HCT116 (cell line): Measurements from ENCODE around the gene ZNF346. TPM values are rescaled to one million over a fixed set of nuclear protein-coding genes. Genes with fewer than 3 reads are reported as not detected.

ENCODE experiments used
- ATAC-seq: fragments of 200-7000 bp; cut with Tn5 transposase; 2 replicates; pipeline ENCODE4 v1.9.1; 2020; ENCODE audit warnings: mild to moderate bottlenecking, moderate library complexity
- BruUV-seq: library from RNA; stranded (reverse); fragments of 400-500 nt; replicated peaks from 2 replicates; lab custom pipeline; 2021; lab: Mats Ljungman, UMichigan
- CTCF ChIA-PET: fragments of 300-600 bp; sonication (Branson Sonifier 250); formaldehyde crosslinking; loops from one replicate; lab custom pipeline; 2021; ENCODE audit warnings: antibody characterized with exemption; lab: Charles Lee
- POLR2A ChIA-PET: fragments of 300-600, 350-600 bp; sonication (Branson Sonifier 250); formaldehyde crosslinking; loops from one replicate; lab custom pipeline; 2021; ENCODE audit warnings: antibody characterized with exemption; lab: Charles Lee
- RAD21 ChIA-PET, 2 experiments: fragments of 300-600 bp; sonication (Branson Sonifier 250); formaldehyde crosslinking; loops; one replicate each; lab custom pipeline; 2023; ENCODE audit warnings: low total read pairs in 2 of 2; ENCODE audit not compliant: uncharacterized antibody in 2 of 2, unreplicated experiment in 2 of 2, low non-redundant PET in 1 of 2; lab: Charles Lee
- DNase-seq: peaks from one replicate; pipeline ENCODE4 v3.0.0-alpha.2; 2010; ENCODE audit warnings: low read depth, low spot score
- H2AFZ ChIP-seq: fragments of 200-600 bp; shearing (Covaris generic), sonication (generic); 2 replicates; pipeline ENCODE4 v1.6.1; 2017; ENCODE audit warnings: low read depth, mixed run types, mixed read lengths, antibody characterized with exemption, low read length; ENCODE audit not compliant: poor library complexity, severe bottlenecking
- H3K27ac ChIP-seq: 2 replicates; pipeline ENCODE4 v1.5.1; 2012; ENCODE audit warnings: low read depth, low read length
- H3K27me3 ChIP-seq: fragments of 200-600 bp; sonication (generic); 2 replicates; pipeline ENCODE4 v1.6.1; 2016; ENCODE audit warnings: mixed run types, low read length, mixed read lengths; ENCODE audit not compliant: insufficient read depth
- H3K36me3 ChIP-seq, 2 experiments: fragments of 200-500 bp in 1 of 2; fragments of 200-600 bp in 1 of 2; sonication (Bioruptor generic) in 1 of 2; sonication (generic) in 1 of 2; 2 replicates each; pipeline versions ENCODE4 v1.5.1 to v1.6.1; 2014 to 2016; ENCODE audit warnings: low read length in 2 of 2, inconsistent platforms in 1 of 2, mixed read lengths in 1 of 2, mixed run types in 1 of 2; ENCODE audit not compliant: insufficient read depth in 2 of 2, control insufficient read depth in 1 of 2
- H3K4me1 ChIP-seq, 2 experiments: fragments of 200-600 bp in 1 of 2; sonication (generic) in 1 of 2; 2 replicates each; pipeline versions ENCODE4 v1.5.1 to v1.6.1; 2012 to 2017; ENCODE audit warnings: low read length in 2 of 2, inconsistent platforms in 1 of 2, mild to moderate bottlenecking in 1 of 2, mixed read lengths in 1 of 2, mixed run types in 1 of 2, moderate library complexity in 1 of 2; ENCODE audit not compliant: insufficient read depth in 2 of 2, control insufficient read depth in 1 of 2
- H3K4me2 ChIP-seq: fragments of 200-600 bp; sonication (generic); 2 replicates; pipeline ENCODE4 v1.6.1; 2017; ENCODE audit warnings: mixed run types, low read length, mixed read lengths
- H3K4me3 ChIP-seq, 2 experiments: fragments of 200-600 bp in 1 of 2; sonication (generic) in 1 of 2; replicated peaks in 1 of 2; 2 replicates each; pipeline ENCODE4 v1.5.1; 2011 to 2016; ENCODE audit warnings: low read length in 2 of 2, control low read depth in 1 of 2, low read depth in 1 of 2, mild to moderate bottlenecking in 1 of 2, mixed read lengths in 1 of 2, mixed run types in 1 of 2
- H3K79me2 ChIP-seq: fragments of 200-600 bp; sonication (generic); 2 replicates; pipeline ENCODE4 v1.6.1; 2017; ENCODE audit warnings: mild to moderate bottlenecking, mixed run types, low read length, moderate library complexity, mixed read lengths; ENCODE audit not compliant: insufficient read depth
- H3K9ac ChIP-seq: fragments of 200-600 bp; sonication (generic); 2 replicates; pipeline ENCODE4 v1.6.1; 2016; ENCODE audit warnings: low read length, mixed read lengths
- H3K9me2 ChIP-seq: fragments of 200-600 bp; sonication (generic), shearing (Covaris generic); 2 replicates; pipeline ENCODE4 v1.6.1; 2017; ENCODE audit warnings: mixed run types, mild to moderate bottlenecking, moderate library complexity; ENCODE audit not compliant: insufficient read depth
- H3K9me3 ChIP-seq, 2 experiments: fragments of 200-500 bp in 1 of 2; fragments of 200-600 bp in 1 of 2; sonication (Bioruptor generic) in 1 of 2; sonication (generic) in 1 of 2; 2 replicates each; pipeline ENCODE4 v1.6.1; 2014 to 2017; ENCODE audit warnings: low read length in 2 of 2, mixed read lengths in 2 of 2, inconsistent platforms in 1 of 2, low read depth in 1 of 2, mild to moderate bottlenecking in 1 of 2, mixed run types in 1 of 2, moderate library complexity in 1 of 2; ENCODE audit not compliant: control insufficient read depth in 1 of 2, insufficient read depth in 1 of 2
- H4K20me1 ChIP-seq: fragments of 200-600 bp; sonication (generic), shearing (Covaris generic); 2 replicates; pipeline ENCODE4 v1.6.1; 2017; ENCODE audit warnings: mixed run types, mild to moderate bottlenecking, moderate library complexity; ENCODE audit not compliant: insufficient read depth
- CBX3 ChIP-seq: IDR thresholded peaks from 2 replicates; pipeline ENCODE4 v1.6.1; 2012; ENCODE audit warnings: low read depth
- EGR1 ChIP-seq: IDR thresholded peaks from 2 replicates; pipeline ENCODE4 v1.6.1; 2012; ENCODE audit warnings: low read depth
- EZH2 ChIP-seq: fragments of 200-600 bp; sonication (generic); IDR thresholded peaks from 2 replicates; pipeline ENCODE4 v1.6.1; 2017; ENCODE audit warnings: antibody characterized with exemption, mixed run types
- POLR2AphosphoS5 ChIP-seq: IDR thresholded peaks from 2 replicates; pipeline ENCODE4 v1.6.1; 2011; ENCODE audit warnings: mild to moderate bottlenecking, low read depth, low read length, moderate library complexity
- RAD21 ChIP-seq: IDR thresholded peaks from 2 replicates; pipeline ENCODE4 v1.6.1; 2012; ENCODE audit warnings: low read depth, mild to moderate bottlenecking
- YY1 ChIP-seq: IDR thresholded peaks from 2 replicates; pipeline ENCODE4 v1.6.1; 2011; ENCODE audit warnings: low read length, low read depth, moderate library complexity, mild to moderate bottlenecking; ENCODE audit not compliant: insufficient replicate concordance; ENCODE audit errors: extremely low read depth
- ZNF274 ChIP-seq: fragments of 200-500 bp; sonication (Bioruptor generic); IDR thresholded peaks from 2 replicates; pipeline ENCODE4 v1.6.1; 2014; ENCODE audit warnings: mild to moderate bottlenecking, low read depth, low read length, inconsistent platforms
- intact Hi-C: fragments of 100-400 bp; cut with micrococcal nuclease; formaldehyde crosslinking; loops from 2 replicates; pipeline ENCODE4 v1.10.0; 2022
- total RNA-seq: library from RNA; stranded (reverse); gene quantifications from one replicate; pipeline ENCODE4 v1.2.1, GENCODE V29; 2021; ENCODE audit not compliant: unreplicated experiment
- TF ChIP-seq, protein P1 (sequence below): IDR thresholded peaks from 2 replicates; pipeline ENCODE4 v1.6.1; 2012
- TF ChIP-seq, protein P2 (sequence below): IDR thresholded peaks from 2 replicates; pipeline ENCODE4 v1.6.1; 2011; ENCODE audit warnings: mild to moderate bottlenecking, low read length, moderate library complexity; ENCODE audit not compliant: insufficient replicate concordance; ENCODE audit errors: extremely low read depth
- TF ChIP-seq, protein P3 (sequence below): IDR thresholded peaks from 2 replicates; pipeline ENCODE4 v1.6.1; 2012; ENCODE audit warnings: low read depth

ZNF346 gene
- total RNA-seq, 1 experiment from 2014 or later = 13.7 TPM

GRCh38 chr5:177043958-177044357 lies 21.5 kb downstream of the ZNF346 start:
- peaks cover 7% of the 10 kb centered on the region for H3K79me2 ChIP-seq
- H3K27me3 ChIP-seq = no peaks in the 10 kb centered on the region
- H4K20me1 ChIP-seq = no peaks in the 10 kb centered on the region
- BruUV-seq = no TSS peak
- H3K4me3 ChIP-seq = no peak overlapping the region
- no peaks in the 10 kb centered on the region for H3K4me1 ChIP-seq
- ATAC-seq = no peak
- peaks cover 13 to 21% of the 10 kb centered on the region in 2 experiments for H3K36me3 ChIP-seq
- TF ChIP-seq POLR2AphosphoS5 = no peak
- no peak for TF ChIP-seq YY1
- TF ChIP-seq, protein P1, sequence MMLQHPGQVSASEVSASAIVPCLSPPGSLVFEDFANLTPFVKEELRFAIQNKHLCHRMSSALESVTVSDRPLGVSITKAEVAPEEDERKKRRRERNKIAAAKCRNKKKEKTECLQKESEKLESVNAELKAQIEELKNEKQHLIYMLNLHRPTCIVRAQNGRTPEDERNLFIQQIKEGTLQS = no peak
- TF ChIP-seq RAD21 = no peak
- TF ChIP-seq, protein P2, sequence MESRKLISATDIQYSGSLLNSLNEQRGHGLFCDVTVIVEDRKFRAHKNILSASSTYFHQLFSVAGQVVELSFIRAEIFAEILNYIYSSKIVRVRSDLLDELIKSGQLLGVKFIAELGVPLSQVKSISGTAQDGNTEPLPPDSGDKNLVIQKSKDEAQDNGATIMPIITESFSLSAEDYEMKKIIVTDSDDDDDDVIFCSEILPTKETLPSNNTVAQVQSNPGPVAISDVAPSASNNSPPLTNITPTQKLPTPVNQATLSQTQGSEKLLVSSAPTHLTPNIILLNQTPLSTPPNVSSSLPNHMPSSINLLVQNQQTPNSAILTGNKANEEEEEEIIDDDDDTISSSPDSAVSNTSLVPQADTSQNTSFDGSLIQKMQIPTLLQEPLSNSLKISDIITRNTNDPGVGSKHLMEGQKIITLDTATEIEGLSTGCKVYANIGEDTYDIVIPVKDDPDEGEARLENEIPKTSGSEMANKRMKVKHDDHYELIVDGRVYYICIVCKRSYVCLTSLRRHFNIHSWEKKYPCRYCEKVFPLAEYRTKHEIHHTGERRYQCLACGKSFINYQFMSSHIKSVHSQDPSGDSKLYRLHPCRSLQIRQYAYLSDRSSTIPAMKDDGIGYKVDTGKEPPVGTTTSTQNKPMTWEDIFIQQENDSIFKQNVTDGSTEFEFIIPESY = no peak
- no peak overlapping the region for H3K27ac ChIP-seq
- no peak for DNase-seq
- ChIA-PET RAD21 (no interaction called here), CTCF (no interaction called here), POLR2A (no interaction called here)
- no peak overlapping the region for H3K9ac ChIP-seq
- H3K4me2 ChIP-seq = no peak overlapping the region
- no peak overlapping the region for H2AFZ ChIP-seq
- H3K9me2 ChIP-seq = no peaks in the 10 kb centered on the region
- no peaks in the 10 kb centered on the region for H3K9me3 ChIP-seq
- intact Hi-C loops = no loop called here

- BruUV-seq = no TSS peak
- H3K36me3 ChIP-seq = peaks cover 15 to 21% of the 10 kb centered on the region in 2 experiments
These were observed 22.1 kb downstream of the ZNF346 start for GRCh38 chr5:177044641-177045040.

More at GRCh38 chr5:177044641-177045040, 22.1 kb downstream of the ZNF346 start:
- TF ChIP-seq, protein P3, sequence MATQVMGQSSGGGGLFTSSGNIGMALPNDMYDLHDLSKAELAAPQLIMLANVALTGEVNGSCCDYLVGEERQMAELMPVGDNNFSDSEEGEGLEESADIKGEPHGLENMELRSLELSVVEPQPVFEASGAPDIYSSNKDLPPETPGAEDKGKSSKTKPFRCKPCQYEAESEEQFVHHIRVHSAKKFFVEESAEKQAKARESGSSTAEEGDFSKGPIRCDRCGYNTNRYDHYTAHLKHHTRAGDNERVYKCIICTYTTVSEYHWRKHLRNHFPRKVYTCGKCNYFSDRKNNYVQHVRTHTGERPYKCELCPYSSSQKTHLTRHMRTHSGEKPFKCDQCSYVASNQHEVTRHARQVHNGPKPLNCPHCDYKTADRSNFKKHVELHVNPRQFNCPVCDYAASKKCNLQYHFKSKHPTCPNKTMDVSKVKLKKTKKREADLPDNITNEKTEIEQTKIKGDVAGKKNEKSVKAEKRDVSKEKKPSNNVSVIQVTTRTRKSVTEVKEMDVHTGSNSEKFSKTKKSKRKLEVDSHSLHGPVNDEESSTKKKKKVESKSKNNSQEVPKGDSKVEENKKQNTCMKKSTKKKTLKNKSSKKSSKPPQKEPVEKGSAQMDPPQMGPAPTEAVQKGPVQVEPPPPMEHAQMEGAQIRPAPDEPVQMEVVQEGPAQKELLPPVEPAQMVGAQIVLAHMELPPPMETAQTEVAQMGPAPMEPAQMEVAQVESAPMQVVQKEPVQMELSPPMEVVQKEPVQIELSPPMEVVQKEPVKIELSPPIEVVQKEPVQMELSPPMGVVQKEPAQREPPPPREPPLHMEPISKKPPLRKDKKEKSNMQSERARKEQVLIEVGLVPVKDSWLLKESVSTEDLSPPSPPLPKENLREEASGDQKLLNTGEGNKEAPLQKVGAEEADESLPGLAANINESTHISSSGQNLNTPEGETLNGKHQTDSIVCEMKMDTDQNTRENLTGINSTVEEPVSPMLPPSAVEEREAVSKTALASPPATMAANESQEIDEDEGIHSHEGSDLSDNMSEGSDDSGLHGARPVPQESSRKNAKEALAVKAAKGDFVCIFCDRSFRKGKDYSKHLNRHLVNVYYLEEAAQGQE = no peak
- TF ChIP-seq, protein P2 = no peak
- TF ChIP-seq CBX3 (no peak), ZNF274 (no peak), EZH2 (no peak), EGR1 (no peak)
- ChIA-PET RAD21 (no interaction called here), CTCF (no interaction called here), POLR2A (no interaction called here)
- Histone ChIP-seq H3K4me3 (no peak overlapping the region), H3K9me2 (no peaks in the 10 kb centered on the region), H3K79me2 (peaks cover under 1% of the 10 kb centered on the region; the same call in 1 of the 2 replicates), H4K20me1 (no peaks in the 10 kb centered on the region), H3K27ac (no peak overlapping the region), H3K9me3 (no peaks in the 10 kb centered on the region), H3K9ac (no peak overlapping the region), H3K4me1 (no peaks in the 10 kb centered on the region), H3K4me2 (no peak overlapping the region), H2AFZ (no peak overlapping the region), H3K27me3 (no peaks in the 10 kb centered on the region)
- intact Hi-C loops = no loop called here
- no peak for ATAC-seq
- no peak for DNase-seq
